ENCODE measurements around the gene TSEN15. TPM values are rescaled to one million over a fixed set of nuclear protein-coding genes. Genes with fewer than 3 reads are reported as not detected.

Gene TSEN15
- total and polyA plus RNA-seq, 2 of the 8 experiments (the other 6 are each of a cell fraction or from before 2014, with no cell fraction given): 23.4 to 31.4 TPM

DNA sequence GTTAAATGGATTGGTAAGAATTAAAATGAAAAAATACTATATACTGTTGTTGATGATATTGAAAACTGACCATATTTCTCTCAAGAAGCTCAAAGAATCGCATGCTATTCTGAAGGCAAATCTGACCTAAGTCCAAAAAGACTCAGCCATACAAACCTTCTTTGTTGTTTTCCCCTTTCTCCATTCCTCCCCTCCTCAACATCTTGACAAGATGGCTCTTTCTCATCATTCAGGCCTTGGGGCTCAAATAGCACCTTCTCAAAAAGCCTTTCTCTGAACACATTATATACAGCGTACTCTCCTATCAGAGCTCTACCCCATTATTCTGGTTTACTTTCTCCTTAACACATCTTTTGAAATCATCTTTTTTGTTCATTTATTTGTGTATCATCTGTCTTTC is 31.2 kb upstream of the TSEN15 start:
- 95% methylated on average over 2 of the region's 2 CpGs; no CpG with 5 or more reads in 1 of the 2 experiments for WGBS, 2 experiments (ENCODE audit: extremely low coverage in 1 of 2, insufficient coverage in 1 of 2, insufficient read length in 1 of 2, insufficient replicate concordance in 2 of 2, low coverage in 1 of 2, low lambda C conversion rate in 2 of 2, missing lambda C conversion rate in 1 of 2)
- POLR2A ChIA-PET (ENCODE audit: partially characterized antibody): no interaction called here
- H2BK20ac ChIP-seq (ENCODE audit: low read length): no peak overlapping the region

More for the DNA sequence above, 31.2 kb upstream of the TSEN15 start:
- no peaks in the 10 kb centered on the region for H3K23me2 ChIP-seq (ENCODE audit: low read depth, low read length)
- H4K91ac ChIP-seq (replicated peaks; ENCODE audit: insufficient read length, low read length): no peak overlapping the region
- no peaks in the 10 kb centered on the region for H3K36me3 ChIP-seq (ENCODE audit: control insufficient read depth in 2 of 4, insufficient read depth in 4 of 4, low read length in 3 of 4)
- no peaks in the 10 kb centered on the region for H3K79me1 ChIP-seq (ENCODE audit: low read depth, low read length)
- no peak overlapping the region for H3K4ac ChIP-seq (replicated peaks; ENCODE audit: insufficient read length, low read depth, low read length)
- no peak overlapping the region for H4K5ac ChIP-seq (ENCODE audit: insufficient read length, low read depth, low read length)
- no peak overlapping the region for H2AFZ ChIP-seq (ENCODE audit: low read length)
- CTCF ChIA-PET (ENCODE audit: partially characterized antibody): no interaction called here
- peaks cover 0 to 16% (median 4%) of the 10 kb centered on the region in 4 experiments; a peak in 4 of 7 replicates for H3K4me1 ChIP-seq (replicated peaks in 1 of 4; ENCODE audit: control insufficient read depth in 3 of 4, insufficient read depth in 4 of 4, low read length in 3 of 4)
- H2BK120ac ChIP-seq (replicated peaks; ENCODE audit: low read depth, low read length): no peak overlapping the region
- H3K27ac ChIP-seq (ENCODE audit: low read depth, low read length): no peak overlapping the region
- peaks cover 0 to 2% of the 10 kb centered on the region in 2 experiments for H4K20me1 ChIP-seq (replicated peaks in 1 of 2; ENCODE audit: control insufficient read depth in 1 of 2, insufficient read depth in 2 of 2, low read length in 2 of 2)
- no peak overlapping the region for H3K4me2 ChIP-seq (ENCODE audit: insufficient read depth in 1 of 2, low read depth in 2 of 2, low read length in 2 of 2)
- TF ChIP-seq CHD2 (IDR thresholded peaks at IDR 0.05; ENCODE audit: low read length) (no peak), BACH1 (IDR thresholded peaks at IDR 0.05; ENCODE audit: low read length) (no peak), CHD1 (IDR thresholded peaks at IDR 0.05; ENCODE audit: low read depth, low read length) (no peak), CBX5 (IDR thresholded peaks at IDR 0.05; ENCODE audit: low read depth, low read length) (no peak), POU5F1 (IDR thresholded peaks at IDR 0.05; ENCODE audit: low read depth, low read length) (no peak), HDAC2 (IDR thresholded peaks at IDR 0.05; ENCODE audit: borderline replicate concordance in 1 of 2, low read depth in 2 of 2, low read length in 2 of 2) (no peak), SIRT6 (IDR thresholded peaks at IDR 0.05; ENCODE audit: low read length) (no peak), POLR2AphosphoS5 (IDR thresholded peaks at IDR 0.05; ENCODE audit: low read depth, low read length) (no peak), TCF12 (IDR thresholded peaks at IDR 0.05; ENCODE audit: low read depth, low read length) (no peak)
- TF ChIP-seq, protein P1, sequence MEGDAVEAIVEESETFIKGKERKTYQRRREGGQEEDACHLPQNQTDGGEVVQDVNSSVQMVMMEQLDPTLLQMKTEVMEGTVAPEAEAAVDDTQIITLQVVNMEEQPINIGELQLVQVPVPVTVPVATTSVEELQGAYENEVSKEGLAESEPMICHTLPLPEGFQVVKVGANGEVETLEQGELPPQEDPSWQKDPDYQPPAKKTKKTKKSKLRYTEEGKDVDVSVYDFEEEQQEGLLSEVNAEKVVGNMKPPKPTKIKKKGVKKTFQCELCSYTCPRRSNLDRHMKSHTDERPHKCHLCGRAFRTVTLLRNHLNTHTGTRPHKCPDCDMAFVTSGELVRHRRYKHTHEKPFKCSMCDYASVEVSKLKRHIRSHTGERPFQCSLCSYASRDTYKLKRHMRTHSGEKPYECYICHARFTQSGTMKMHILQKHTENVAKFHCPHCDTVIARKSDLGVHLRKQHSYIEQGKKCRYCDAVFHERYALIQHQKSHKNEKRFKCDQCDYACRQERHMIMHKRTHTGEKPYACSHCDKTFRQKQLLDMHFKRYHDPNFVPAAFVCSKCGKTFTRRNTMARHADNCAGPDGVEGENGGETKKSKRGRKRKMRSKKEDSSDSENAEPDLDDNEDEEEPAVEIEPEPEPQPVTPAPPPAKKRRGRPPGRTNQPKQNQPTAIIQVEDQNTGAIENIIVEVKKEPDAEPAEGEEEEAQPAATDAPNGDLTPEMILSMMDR (IDR thresholded peaks at IDR 0.05; ENCODE audit: control extremely low read depth in 1 of 3, insufficient read depth in 1 of 3, low read depth in 1 of 3, low read length in 3 of 3): no peak
- H3K23ac ChIP-seq (ENCODE audit: insufficient read length): no peak overlapping the region
- H3K18ac ChIP-seq (ENCODE audit: extremely low read depth, low read length): no peak overlapping the region
- H3K27me3 ChIP-seq (replicated peaks in 1 of 4; ENCODE audit: control insufficient read depth in 3 of 4, extremely low read depth in 1 of 4, insufficient read depth in 3 of 4, low read length in 3 of 4): peaks cover 0 to 5% (median 0%) of the 10 kb centered on the region in 4 experiments; a peak in 2 of 7 replicates
- no peak overlapping the region for H3K56ac ChIP-seq (replicated peaks; ENCODE audit: insufficient read length, low read depth, low read length)
- H2BK15ac ChIP-seq (ENCODE audit: low read length): no peak overlapping the region
- FAIRE-seq: no peak
- H2BK12ac ChIP-seq (ENCODE audit: low read depth, low read length): no peak overlapping the region
- H3K79me2 ChIP-seq (ENCODE audit: control insufficient read depth in 1 of 2, insufficient read depth in 2 of 2, low read length in 2 of 2): no peaks in the 10 kb centered on the region
- no peak overlapping the region for H2BK5ac ChIP-seq (ENCODE audit: low read depth, low read length)
- H3K9ac ChIP-seq (replicated peaks in 1 of 4; ENCODE audit: extremely low read depth in 1 of 4, low read depth in 3 of 4, low read length in 3 of 4): no peak overlapping the region
- no peak overlapping the region for H3K4me3 ChIP-seq (ENCODE audit: extremely low read depth in 1 of 4, insufficient read depth in 2 of 4, low read depth in 3 of 4, low read length in 4 of 4)
- no peak for DNase-seq (ENCODE audit: low read depth in 1 of 2, low spot score in 2 of 2)
- no peak overlapping the region for H2AK5ac ChIP-seq (ENCODE audit: low read depth, low read length)
- H3K14ac ChIP-seq (ENCODE audit: insufficient read length): no peak overlapping the region
- no peak overlapping the region for H4K8ac ChIP-seq (ENCODE audit: extremely low read depth, insufficient read depth, low read length)
- H3K9me3 ChIP-seq (ENCODE audit: insufficient read depth in 2 of 2, low read depth in 1 of 2, low read length in 1 of 2): no peaks in the 10 kb centered on the region

Data from H1 (cell line).